ENCODE data around the gene MIER2. TPM values are rescaled to one million over a fixed set of nuclear protein-coding genes. Genes with fewer than 3 reads are reported as not detected.
"Not testable (repeated sequence)": the region's sequence is repeated elsewhere in the genome, so short reads cannot be mapped to it uniquely, and the experiment has no call there.

MIER2 gene
- total and polyA plus RNA-seq, 8 donors: 5.8 to 29.6 (median 13.2) TPM

GRCh38 chr19:388691-389090 lies 44.1 kb upstream of the MIER2 start:
- Histone ChIP-seq H3K36me3 (no peaks in the 10 kb centered on the region), H3K4me3 (no peak overlapping the region), H3K9me3 (no peaks in the 10 kb centered on the region), H3K4me1 (peaks cover 0 to 4% (median 0%) of the 10 kb centered on the region in 4 donors), H3K27me3 (peaks cover 0 to 50% (median 10%) of the 10 kb centered on the region in 3 donors), H3K27ac (no peak overlapping the region)
- 72 to 82% (median 81%) methylated on average over 17 of the region's 17 CpGs for WGBS, 5 donors
- DNase-seq: no peak
- intact Hi-C loops (cut with DNase I; ENCODE audit: low total_unique reads): no loop called here
- no peak for TF ChIP-seq EP300 (IDR thresholded peaks at IDR 0.05)
- TF ChIP-seq CTCF (IDR thresholded peaks at IDR 0.05): no peak
- TF ChIP-seq POLR2A (IDR thresholded peaks at IDR 0.05): no peak
- no peak for TF ChIP-seq POLR2AphosphoS5 (IDR thresholded peaks at IDR 0.05)

DNA sequence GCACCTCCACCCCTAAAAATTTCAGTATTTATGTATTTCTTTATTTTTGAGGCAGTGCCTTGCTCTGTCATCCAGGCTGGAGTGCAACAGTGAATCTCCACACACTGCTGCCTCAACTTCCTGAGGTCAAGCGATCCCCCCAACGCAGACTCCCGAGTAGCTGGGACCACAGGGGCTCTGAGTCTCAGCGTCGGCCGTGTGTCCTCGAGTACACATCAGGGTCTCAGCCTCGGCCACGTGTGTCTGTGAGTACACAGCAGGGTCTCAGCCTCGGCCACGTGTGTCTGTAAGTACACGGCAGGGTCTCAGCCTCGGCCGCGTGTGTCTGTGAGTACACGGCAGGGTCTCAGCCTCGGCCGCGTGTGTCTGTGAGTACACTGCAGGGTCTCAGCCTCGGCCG lies 43.2 kb upstream of the MIER2 start:
- TF ChIP-seq CTCF (IDR thresholded peaks at IDR 0.05) (no peak), POLR2A (IDR thresholded peaks at IDR 0.05) (no peak), POLR2AphosphoS5 (IDR thresholded peaks at IDR 0.05) (no peak), EP300 (IDR thresholded peaks at IDR 0.05) (no peak)
- intact Hi-C loops (cut with DNase I; ENCODE audit: low total_unique reads): no loop called here
- 80 to 90% (median 88%) methylated on average over 12 to 21 of the region's 21 CpGs for WGBS, 5 donors

GRCh38 chr19:386632-387301 lies 42.2 kb upstream of the MIER2 start:
- H3K27ac ChIP-seq; H3K4me3 ChIP-seq; H3K36me3 ChIP-seq; intact Hi-C loops (cut with DNase I; ENCODE audit: low total_unique reads); H3K9me3 ChIP-seq; H3K4me1 ChIP-seq; DNase-seq: not testable (repeated sequence)
- 13 to 45% (median 26%) methylated on average over 6 to 19 of the region's 22 CpGs for WGBS, 5 donors
- H3K27me3 ChIP-seq: peaks cover 4 to 64% (median 21%) of the 10 kb centered on the region in 3 donors

More for the DNA sequence above, 43.2 kb upstream of the MIER2 start:
- Histone ChIP-seq H3K4me1 (peaks cover 0 to 5% (median 0%) of the 10 kb centered on the region in 4 donors), H3K9me3 (no peaks in the 10 kb centered on the region), H3K27ac (no peak overlapping the region), H3K27me3 (peaks cover 4 to 60% (median 20%) of the 10 kb centered on the region in 3 donors), H3K36me3 (no peaks in the 10 kb centered on the region), H3K4me3 (no peak overlapping the region)
- DNase-seq: no peak

- H3K4me1 ChIP-seq; DNase-seq; H3K27ac ChIP-seq; H3K36me3 ChIP-seq; H3K4me3 ChIP-seq; H3K9me3 ChIP-seq; intact Hi-C loops (cut with DNase I; ENCODE audit: low total_unique reads): not testable (repeated sequence)
- WGBS, 5 donors: 61 to 77% (median 73%) methylated on average over 8 of the region's 8 CpGs
- peaks cover 4 to 62% (median 21%) of the 10 kb centered on the region in 3 donors for H3K27me3 ChIP-seq
Observed at GRCh38 chr19:386189-386588, 41.6 kb upstream of the MIER2 start.

DNA sequence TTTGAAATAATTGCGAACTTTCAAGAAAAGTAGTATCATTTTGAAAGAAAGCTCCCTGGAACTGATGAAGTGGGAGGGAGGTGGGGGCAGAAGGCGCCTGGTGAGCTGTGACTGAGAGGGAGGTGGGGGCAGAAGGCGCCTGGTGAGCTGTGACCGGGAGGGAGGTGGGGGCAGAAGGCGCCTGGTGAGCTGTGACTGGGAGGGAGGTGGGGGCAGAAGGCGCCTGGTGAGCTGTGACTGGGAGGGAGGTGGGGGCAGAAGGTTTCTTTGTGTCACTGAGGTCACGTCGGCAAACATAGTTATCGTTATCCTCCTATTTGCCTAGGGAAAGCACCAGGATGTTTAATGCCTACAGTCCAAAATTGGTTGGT lies 40.2 kb upstream of the MIER2 start:
- H3K9me3 ChIP-seq: no peaks in the 10 kb centered on the region
- TF ChIP-seq POLR2A (IDR thresholded peaks at IDR 0.05): no peak
- no peak for TF ChIP-seq POLR2AphosphoS5 (IDR thresholded peaks at IDR 0.05)
- no peak for TF ChIP-seq EP300 (IDR thresholded peaks at IDR 0.05)
- peaks cover 4 to 57% (median 17%) of the 10 kb centered on the region in 3 donors for H3K27me3 ChIP-seq
- no peak for DNase-seq
- intact Hi-C loops (cut with DNase I; ENCODE audit: low total_unique reads): no loop called here
- 27 to 61% (median 41%) methylated on average over 8 to 9 of the region's 9 CpGs for WGBS, 5 donors
- no peak overlapping the region for H3K27ac ChIP-seq
- peaks cover 0 to 5% (median 0%) of the 10 kb centered on the region in 4 donors for H3K4me1 ChIP-seq
- no peak overlapping the region for H3K4me3 ChIP-seq
- no peaks in the 10 kb centered on the region for H3K36me3 ChIP-seq

Data from stomach (tissue), 9 donors.